NCI-H1417 treated with DMSO at 0.1 percent for 48 hours (cell line): ENCODE results near the gene OLA1.

Source experiments
- DNase-seq: peaks from one replicate; lab custom pipeline; 2025; lab: John Stamatoyannopoulos, UW

OLA1 gene

DNA sequence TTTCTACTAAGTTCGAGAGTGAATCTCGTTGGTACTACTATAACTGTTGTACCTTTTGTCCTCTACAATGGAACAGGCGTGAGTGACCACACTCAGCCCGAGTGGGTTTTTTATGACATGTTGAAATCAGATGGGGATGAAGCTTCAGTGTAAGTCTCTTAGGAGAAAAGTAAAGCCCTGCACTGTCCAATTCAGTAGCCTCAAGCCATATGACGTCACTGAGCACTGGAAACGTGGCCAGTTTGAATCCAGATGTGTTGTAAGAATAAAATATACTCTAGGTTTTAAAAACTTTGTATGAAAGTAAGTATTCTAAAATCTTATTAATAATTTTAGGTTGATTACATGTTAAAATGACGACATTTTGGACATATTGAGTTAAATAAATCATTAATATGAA, 181.5 kb downstream of the OLA1 start:
- DNase-seq, result no peak

DNA sequence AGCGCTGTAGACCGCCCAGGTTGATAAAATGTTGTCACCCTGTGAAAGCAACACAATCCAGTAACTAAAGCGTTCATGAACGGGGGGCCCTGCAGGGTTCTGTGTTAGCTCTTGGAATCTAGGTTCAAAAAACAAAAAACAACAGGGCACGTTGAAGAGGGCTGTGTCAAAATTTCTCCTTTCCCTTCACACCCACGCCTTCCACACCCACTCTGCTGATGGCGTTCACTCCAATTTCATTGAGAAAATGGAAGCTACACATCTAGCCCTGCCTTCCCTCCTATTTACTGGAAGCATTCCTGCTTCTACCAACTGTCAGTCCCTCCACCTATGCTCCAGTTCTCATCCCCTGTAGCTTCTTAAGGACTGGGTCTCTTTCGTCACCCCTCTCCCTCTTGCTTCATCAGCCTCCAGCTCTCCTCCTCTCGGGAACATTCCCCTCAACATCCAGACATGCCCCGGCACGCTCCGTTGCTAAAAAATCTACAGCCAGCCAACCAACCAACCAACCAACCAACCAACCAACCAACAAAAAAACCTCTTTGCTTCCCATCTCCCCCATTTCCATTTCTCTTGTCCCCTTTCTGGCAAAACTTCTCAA, 184.7 kb downstream of the OLA1 start:
- DNase-seq, result no peak

DNA sequence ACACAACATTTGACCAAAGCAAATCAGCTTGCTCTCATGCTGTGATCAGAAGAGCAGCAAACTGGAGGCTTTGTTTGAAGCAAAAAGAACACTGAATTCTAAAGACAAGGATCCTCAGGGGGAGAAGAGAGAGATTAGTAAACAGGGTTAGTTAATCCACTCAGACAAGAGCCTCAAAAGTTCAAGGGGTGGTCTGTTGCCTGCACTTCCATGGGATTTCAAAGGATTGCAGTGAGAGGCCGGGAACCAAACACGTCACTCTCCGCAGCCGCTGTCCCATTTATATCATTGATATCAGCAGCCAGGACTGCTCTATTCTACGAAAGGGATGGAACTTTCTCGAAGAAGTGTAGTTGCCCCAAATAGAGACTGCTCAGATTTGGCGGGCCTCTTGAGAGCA, 185.4 kb downstream of the OLA1 start:
- no peak for DNase-seq

DNA sequence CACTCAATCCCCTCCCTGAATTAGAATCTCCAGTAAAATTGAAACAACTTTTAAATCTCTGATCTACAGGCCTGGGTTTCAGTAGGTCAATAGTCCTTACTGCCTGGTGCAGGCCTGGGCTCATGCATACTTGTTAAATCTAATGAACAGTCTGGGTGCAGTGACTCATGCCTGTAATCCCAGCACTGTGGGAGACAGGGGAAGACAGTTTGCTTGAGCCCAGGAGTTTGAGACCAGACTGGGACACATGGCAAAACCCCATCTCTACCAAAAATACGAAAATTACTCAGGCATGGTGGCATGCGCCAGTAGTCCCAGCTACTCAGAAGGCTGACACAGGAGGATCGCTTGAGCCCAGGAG, 188.5 kb downstream of the OLA1 start:
- DNase-seq, result no peak

DNA sequence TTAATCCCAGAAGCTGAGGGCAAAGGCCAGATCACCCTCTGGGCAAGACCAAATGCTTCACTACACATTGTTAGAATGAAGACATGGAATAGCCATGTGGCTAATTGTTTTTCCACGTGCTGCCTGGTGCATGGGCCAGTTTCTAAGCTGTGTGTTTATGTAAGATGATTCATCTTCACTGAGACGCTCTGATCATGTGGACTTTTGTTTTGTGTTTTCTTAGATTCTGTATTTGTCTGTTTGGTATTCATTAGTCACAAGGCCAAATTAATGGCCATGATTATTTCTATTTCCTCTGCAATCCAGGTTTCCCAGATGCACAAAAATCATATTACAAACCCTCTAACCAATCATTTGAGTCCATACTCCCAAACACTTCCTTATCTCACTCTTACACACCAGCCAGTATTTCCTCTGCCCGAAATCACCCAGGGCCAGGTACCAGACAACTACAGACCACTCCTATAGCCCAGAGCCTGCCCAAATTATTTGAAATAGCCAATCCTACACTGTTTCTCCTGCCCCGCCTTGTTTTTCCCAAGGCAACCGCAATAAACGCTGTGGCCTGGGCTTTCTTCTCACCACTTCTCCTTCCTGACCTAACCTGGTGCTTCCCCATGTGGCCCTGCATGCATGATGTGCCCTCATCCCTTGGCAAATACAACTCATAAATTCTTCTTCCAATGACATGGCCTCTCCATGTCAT, 189.0 kb downstream of the OLA1 start:
- no peak for DNase-seq

DNA sequence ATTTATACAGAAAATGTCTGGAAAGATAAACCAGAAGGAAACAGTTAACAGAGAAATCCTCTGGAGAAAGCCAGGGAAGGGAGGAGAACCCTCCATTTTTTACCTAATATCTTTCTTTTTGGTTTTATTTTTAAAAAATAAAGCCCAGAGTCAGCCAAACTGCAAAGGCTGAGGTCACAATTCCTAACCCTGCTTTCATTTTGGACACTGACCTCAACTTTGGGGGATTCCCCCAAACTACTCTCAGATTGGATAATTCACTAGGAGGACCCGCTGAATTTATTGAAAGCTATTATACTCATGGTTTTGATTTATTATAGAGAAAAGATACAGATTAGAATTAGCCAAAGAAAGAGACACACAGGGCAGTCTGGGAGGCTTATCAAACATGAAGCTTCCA, 189.9 kb downstream of the OLA1 start:
- no peak for DNase-seq

DNA sequence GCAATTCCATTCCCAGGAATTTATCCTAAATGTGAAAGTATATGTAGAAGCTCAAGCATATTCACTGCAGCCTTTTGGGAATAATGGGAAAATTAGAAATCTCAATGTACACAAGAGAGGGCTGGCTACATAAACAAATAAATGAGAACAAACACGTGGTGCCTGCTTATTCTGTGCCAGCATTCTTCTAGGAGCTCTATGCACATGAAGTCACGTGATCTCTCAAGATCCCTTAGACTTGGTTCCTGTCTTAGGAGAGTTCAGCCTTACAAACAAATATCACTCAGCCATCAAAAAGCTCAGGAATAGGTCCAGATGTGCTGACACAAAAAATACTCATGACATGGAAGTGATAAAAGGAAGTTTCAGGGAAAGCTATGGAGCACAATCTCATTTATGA, 190.3 kb downstream of the OLA1 start:
- DNase-seq, result no peak

DNA sequence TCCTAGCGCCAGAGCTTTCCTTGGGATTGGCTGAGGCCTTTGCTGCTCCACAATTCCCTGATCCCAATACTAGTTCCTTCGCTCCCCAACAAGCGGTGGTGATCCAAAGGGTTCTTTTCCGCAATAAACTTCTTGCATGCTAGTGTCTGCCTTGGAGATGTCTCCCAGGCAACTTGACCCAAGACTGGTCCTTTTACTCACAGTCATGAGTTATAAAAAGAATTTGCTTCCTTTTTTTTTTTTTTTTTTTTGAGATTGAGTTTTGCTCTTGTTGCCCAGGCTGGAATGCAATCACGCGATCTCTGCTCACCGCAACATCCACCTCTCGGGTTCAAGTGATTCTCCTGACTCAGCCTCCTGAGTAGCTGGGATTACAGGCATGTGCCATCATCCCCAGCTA, 193.4 kb downstream of the OLA1 start:
- DNase-seq, result no peak

DNA sequence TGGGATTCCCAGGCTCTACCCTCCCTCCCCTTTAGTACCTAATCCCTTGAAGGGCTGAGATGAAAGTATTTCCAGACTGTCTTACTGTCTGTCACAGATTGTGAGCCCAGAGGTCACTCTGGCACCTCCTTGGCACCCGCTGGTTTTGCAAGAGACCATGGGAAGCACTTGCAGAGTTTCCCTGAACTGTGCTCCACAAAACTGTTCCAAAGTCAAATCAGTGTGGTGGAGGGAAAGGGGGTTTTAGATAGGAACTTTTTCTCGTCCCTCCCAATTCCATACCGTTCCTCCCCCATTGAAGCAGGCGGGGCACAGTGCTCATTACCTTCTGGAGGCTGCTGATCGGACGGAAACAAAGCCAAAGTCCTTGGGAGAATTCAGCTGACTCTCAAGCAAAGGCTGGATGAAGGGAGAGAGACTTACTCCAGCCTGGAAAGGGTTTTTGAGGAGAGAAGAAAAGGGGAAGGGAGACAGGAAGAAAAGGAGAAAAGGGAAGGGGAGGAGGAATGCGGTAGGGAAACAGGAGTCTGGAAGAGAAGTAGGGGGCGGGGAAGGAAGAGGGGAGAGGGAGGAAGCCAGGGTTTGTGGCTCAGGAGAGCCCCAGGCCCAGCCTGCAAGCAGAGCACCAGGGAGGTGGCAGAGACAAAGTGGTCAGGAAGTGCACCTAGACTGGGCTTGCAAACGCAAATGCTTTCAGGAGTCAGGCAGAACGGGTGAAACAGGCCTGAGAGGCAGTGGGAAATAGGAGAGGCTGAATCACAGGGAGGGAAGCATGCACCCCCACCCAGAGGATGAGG, 194.8 kb downstream of the OLA1 start:
- no peak for DNase-seq

DNA sequence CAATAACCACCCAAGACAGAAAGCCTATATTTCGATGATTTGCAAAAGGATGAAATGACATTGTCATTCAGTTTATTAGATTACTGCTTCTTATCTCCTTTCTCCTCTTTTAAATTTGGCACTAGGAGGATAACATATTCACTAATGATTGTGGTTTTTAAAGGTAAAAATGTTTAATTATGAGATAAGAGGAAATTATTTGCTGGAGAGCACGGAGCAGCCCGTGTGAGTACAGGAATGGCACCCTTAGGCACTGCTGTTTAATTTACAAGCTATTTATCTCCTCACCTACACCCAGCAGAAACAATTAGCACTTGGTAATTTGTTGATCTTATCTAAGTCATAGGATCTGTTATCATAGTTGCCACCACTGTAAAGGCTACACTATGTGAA, 195.8 kb downstream of the OLA1 start:
- DNase-seq, result no peak

DNA sequence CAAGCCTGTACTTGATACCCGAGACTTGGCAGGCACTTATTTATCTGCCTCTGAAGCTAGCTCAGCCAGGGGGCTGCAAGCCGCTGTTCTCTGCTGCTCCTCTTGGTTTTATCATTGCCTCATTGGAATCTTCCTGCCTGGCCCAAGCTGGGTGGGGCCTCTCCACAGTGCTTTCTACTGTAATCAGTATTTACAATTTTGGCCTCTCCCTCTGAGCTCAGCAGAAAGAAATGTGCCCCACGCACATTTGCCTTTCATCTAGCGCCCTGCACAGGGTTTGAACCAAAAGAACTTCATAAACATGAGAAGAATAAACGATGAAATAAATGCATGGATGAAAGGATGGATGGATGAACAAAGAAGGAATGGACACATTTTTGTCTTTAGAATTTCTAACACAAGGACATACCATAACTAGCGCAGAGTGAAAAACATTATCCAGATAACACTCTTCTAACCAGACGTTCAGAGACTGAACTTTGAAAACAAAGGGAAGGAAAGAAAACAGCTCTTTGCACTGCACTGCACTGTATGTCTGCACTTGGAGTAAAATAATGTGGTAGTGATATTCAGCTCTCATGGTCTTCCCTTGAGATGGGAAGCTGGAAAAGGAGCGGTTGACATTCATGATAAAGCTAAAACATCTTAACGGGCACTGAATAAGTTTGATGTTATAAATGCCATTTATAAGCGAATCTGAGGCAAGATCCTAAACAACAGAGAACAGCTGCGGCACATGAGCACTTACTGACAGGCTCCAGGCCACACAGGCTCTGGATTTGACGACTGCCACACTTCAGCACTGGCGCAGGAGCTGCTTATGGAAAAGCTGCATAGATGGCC, 196.4 kb downstream of the OLA1 start:
- no peak for DNase-seq

DNA sequence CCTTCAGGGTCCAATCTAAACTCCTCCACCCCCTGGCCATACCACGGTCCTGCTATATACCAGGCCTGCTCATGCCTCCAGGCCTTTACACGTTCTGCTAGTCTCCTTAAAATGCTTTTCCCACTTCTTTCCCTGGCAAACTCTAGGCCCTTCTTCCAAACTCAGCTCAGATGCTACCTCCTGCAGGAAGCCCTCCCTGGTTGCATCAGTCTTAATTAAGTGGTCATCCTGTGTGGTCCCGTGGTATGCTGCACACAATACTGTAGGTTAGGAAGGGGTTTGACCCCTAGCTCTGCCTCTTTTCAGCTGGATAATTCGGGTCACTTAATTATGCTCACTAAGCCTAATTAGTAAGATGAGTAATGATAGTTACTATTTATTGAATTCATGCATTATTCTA, 197.3 kb downstream of the OLA1 start:
- no peak for DNase-seq

DNA sequence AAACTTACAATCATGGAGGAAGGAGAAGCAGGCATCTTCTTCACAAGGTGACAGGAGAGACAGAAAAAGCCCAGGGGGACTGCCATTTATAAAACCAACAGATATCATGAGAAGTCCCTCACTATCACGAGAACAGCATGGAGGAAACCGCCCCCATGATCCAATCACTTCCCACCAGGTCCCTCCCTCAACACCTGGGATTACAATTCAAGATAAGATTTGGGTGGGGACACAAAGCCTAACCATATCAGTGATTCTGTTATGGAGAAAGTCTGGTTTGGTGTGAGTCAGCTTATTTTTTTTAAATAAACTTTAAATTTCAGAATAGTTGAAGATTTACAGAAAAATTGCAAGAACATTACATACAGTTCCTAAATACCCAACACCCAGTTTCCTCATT, 198.4 kb downstream of the OLA1 start:
- no peak for DNase-seq

DNA sequence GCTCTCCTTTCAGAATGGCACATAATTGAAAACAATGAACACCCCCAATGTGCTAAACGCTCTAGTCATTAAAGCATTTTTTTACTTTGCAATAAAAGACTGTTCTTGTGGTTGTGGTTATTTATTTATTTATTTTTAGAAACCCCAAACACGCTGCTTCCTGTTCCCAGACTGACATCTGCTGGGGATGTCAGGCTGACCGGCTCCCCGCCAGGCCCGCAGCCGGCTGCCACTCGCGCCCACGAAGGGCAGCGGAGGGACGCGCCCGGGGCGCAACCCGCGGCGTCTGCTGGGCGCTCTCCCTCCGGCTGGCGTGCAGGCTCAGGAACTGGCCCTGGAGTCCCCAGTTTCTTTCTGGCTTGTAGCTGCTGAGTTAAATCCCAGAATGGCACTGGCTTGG, 200.1 kb downstream of the OLA1 start:
- no peak for DNase-seq

DNA sequence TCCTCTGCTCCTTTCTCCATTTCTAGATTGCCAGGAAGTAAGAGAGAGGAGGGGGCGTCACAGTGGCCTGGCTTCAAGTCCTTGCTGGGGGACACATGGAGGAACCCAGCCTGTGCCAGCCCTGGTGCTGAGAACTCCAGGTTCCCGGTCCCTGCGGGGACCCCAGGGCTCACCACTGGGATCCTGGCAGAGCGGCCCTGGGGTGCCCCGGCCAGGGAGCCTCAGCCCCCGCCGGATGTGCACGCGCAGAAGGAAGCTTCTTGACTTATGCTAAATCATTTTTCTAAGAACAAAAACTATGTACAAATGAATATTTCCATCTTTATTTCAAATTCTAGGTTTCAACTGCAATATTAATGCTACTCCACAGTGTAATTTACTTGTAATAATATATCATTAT, 200.6 kb downstream of the OLA1 start:
- DNase-seq, result no peak

DNA sequence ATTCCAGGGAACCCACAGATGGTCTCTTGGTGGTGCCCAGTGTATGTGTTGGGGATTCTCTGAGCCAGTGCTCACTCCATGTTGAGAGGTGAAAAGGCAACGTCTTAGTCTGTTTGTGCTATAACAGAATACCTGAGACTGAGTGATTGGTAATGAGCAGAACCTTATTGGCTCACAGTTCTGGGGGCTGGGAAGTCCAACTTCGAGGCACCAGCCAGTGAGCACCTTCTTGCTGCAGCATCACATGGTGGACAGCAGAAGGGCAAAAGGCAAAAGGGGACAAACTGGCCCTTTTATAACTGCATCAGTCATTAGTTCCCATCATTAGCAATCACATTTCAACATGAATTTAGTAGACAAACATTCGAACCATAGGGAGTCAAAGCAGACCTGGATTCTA, 202.2 kb downstream of the OLA1 start:
- DNase-seq, result no peak

DNA sequence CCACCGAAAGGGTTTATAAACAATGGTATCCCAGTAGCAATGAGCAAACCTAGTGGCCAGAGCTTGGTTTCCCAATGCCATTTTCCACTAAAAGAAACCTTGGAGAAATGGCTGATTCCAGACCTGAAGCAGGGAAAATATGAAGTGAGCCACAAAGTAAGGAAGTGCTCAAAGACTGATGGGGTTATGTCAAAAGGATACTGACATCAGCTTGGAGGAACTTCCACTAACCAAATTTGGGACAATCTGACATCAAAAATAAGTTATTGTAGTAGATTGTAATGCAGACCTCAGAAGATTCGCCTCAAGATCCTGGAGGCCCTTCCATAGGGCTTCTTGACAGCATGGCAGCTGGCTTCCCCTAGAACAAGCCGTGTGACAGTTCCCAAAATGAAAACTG, 203.8 kb downstream of the OLA1 start:
- DNase-seq, result no peak

DNA sequence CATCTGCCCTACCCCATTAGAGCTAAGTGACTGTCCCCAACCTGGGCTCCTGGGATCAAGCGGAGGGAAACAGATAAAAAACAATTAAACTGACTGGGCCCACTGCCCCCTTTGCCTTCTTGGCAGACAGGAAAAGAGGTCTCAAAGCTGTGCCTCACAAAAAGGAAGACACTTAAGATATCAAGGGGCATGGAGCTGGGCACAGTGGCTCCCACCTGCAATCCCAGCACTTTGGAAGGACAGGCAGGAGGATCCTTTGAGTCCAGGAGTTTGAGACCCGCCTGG, 208.0 kb downstream of the OLA1 start:
- no peak for DNase-seq

DNA sequence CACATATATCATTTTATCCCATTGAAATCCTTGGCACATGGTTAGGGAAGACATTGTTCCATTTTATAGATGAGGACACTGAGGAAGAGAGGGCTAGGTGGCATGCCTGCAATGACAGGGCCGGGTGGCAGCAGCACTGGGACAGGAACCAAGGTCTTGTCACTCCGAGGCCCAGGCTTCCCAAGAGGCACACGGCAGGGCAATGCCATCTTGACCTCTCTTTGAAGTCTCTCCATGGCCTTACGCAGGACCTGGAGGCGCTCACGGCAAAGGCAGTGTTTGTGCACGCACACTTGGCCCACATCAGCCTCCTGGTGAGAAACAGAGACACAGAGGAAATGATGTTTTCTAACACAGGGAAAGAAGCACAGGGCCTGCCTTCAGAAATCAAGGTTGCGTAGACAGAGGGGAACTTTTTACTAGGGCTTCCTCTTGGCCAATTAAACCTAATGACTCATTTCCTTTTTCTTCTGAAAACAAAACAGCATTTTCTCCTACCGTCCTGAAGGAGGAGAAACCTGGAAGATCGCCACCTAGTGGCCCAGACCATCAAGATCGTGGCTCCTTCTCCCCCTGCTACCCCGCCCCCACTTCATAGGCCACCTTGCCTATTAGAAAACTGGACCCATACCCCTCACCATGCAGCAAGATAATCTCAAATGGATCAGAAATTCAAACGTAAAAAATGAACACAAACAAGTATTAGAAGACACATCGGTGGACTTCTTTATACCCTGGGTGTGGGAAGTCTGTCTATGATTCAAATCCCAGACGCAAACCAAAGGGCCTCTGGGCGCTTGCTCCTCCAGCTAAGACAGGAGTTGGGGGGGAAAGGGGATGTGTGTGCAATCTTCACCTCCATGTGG, 208.5 kb downstream of the OLA1 start:
- DNase-seq, result no peak

DNA sequence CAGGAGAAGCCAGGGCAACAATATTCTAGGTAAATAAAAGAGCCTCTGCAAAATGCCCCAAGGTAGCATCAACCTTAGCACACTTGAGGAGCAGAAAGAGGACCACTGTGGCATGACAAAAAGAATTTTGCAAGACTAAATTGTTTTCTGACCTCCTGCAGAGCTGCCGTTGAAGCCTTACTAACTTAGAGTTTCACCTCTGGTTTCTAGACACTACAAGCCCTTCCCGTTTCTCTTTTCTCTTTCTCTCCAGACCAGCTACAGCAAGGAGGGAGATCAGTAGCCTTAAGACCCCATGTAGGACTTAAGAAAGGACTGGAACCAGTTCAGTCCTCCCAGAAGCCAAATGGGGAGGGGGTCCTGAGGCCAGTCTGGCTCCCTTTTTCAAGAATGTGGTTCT, 209.9 kb downstream of the OLA1 start:
- no peak for DNase-seq

DNA sequence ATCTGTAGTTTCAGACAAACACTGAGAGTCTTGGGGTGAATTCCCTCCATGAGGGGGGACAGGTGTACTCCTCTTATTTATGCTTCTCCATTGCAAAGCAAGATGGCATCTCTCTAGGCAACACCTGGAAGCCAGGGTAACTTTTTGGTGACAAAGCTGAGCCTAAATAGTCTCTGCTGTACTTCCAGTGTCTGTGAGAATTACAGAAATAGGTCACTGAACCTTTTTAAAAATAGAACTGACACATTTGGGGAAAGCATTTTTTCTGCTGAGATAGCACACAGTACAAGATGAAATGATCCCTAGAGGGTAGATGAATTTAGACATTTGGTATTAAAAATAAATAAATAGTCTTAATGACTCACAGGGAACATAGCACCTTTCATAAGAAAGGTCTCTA, 211.5 kb downstream of the OLA1 start:
- no peak for DNase-seq
